HEK293 (cell line): ENCODE results near the gene GBF1.

ENCODE experiments used
- ATF2 ChIP-seq: fragments of 450-650 bp; formaldehyde crosslinking; IDR thresholded peaks from 2 replicates; pipeline ENCODE4 v1.5.1; 2016; ENCODE audit warnings: missing biosample characterization, missing genetic modification characterization, low read depth
- CTCF ChIP-seq: fragments of 450-650 bp; formaldehyde crosslinking; IDR thresholded peaks from 2 replicates; pipeline ENCODE4 v1.5.1; 2016; ENCODE audit warnings: missing biosample characterization, missing genetic modification characterization
- ZBTB8A ChIP-seq: fragments of 450-650 bp; formaldehyde crosslinking; IDR thresholded peaks from 2 replicates; pipeline ENCODE4 v1.5.1; 2016; ENCODE audit warnings: missing biosample characterization, missing genetic modification characterization
- ZNF148 ChIP-seq: fragments of 450-650 bp; formaldehyde crosslinking; IDR thresholded peaks from 2 replicates; pipeline ENCODE4 v1.5.0; 2017; ENCODE audit warnings: missing biosample characterization, missing genetic modification characterization, borderline replicate concordance
- ZNF830 ChIP-seq: fragments of 450-650 bp; IDR thresholded peaks from 2 replicates; pipeline ENCODE4 v1.5.0; 2018; ENCODE audit warnings: missing biosample characterization, missing genetic modification characterization, low read depth, mild to moderate bottlenecking, moderate library complexity
- ZSCAN5A ChIP-seq: fragments of 450-650 bp; formaldehyde crosslinking; IDR thresholded peaks from 2 replicates; pipeline ENCODE4 v1.5.1; 2016; ENCODE audit warnings: missing biosample characterization, missing genetic modification characterization
- ZXDB ChIP-seq: fragments of 450-650 bp; formaldehyde crosslinking; IDR thresholded peaks from 2 replicates; pipeline ENCODE4 v1.5.1; 2016; ENCODE audit warnings: missing biosample characterization, missing genetic modification characterization

- no peak for TF ChIP-seq ZNF830 (tag by site-specific recombination)
- no peak for TF ChIP-seq CTCF
- TF ChIP-seq ATF2, result no peak
- TF ChIP-seq ZSCAN5A (tag by site-specific recombination), result no peak
- TF ChIP-seq ZNF148 (tag by site-specific recombination), result no peak
- TF ChIP-seq ZXDB, result no peak
- no peak for TF ChIP-seq ZBTB8A (tag by site-specific recombination)
Observed at GRCh38 chr10:102298899-102299298, 53.6 kb downstream of the GBF1 start.
